Skeletal muscle satellite cell (primary cell): ENCODE measurements around the gene MADCAM1.

Source experiments
- H3K27me3 ChIP-seq: 2 replicates; pipeline ENCODE4 v1.7.0; 2013; ENCODE audit warnings: low read length; ENCODE audit not compliant: control insufficient read depth, insufficient read depth
- H3K36me3 ChIP-seq: 2 replicates; pipeline ENCODE4 v1.7.0; 2013; ENCODE audit warnings: mild to moderate bottlenecking, control low read depth, low read length; ENCODE audit not compliant: insufficient read depth
- H3K4me1 ChIP-seq: 2 replicates; pipeline ENCODE4 v1.7.0; 2013; ENCODE audit warnings: low read length; ENCODE audit not compliant: control insufficient read depth, insufficient read depth
- H3K4me2 ChIP-seq: 2 replicates; pipeline ENCODE4 v1.7.0; 2013; ENCODE audit warnings: mild to moderate bottlenecking, low read length
- H3K4me3 ChIP-seq: 2 replicates; pipeline ENCODE4 v1.7.0; 2013; ENCODE audit warnings: low read length
- H3K9ac ChIP-seq: 2 replicates; pipeline ENCODE4 v1.7.0; 2013; ENCODE audit warnings: mild to moderate bottlenecking, low read depth, low read length, moderate library complexity
- H3K9me3 ChIP-seq: replicated peaks from 2 replicates; pipeline ENCODE4 v1.7.0; 2013; ENCODE audit warnings: mild to moderate bottlenecking, control low read depth, low read length

The MADCAM1 gene

DNA sequence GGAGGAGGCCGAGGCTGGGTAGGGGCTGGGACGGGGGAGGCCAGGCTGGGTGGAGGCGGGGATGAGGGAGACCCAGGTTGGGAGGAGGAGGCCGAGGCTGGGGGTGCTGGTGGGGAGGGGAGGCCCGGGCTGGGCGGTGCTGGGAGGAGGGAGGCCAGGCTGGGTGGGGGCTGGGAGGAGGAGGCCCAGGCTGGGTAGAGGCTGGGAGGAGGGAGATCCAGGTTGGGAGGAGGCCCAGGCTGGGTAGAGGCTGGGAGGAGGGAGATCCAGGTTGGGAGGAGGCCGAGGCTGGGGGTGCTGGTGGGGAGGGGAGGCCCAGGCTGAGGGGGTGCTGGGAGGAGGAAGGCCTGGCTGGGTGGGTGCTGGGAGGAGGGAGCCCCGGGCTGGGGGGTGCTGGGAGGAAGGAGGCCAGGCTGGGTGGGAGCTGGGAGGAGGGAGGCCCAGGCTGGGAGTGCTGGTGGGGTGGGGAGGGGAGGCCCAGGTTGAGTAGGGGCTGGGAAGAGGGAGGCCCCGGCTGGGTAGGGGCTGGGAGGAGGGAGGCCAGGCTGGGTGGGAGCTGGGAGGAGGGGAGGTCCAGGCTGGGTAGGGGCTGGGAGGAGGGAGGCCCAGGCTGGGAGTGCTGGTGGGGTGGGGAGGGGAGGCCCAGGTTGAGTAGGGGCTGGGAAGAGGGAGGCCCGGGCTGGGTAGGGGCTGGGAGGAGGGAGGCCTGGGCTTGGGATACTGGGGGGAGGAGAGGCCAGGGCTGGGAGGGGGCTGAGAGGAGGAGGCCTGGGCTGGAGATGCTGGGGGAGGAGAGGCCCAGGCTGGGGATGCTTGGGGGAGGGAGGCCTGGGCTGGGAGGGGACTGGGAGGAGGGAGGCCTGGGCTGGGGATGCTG, 21.7 kb downstream of the MADCAM1 start:
- no peaks in the 10 kb centered on the region for H3K27me3 ChIP-seq
- no peak overlapping the region for H3K4me3 ChIP-seq
- no peaks in the 10 kb centered on the region for H3K4me1 ChIP-seq
- H3K36me3 ChIP-seq: peaks cover 13% of the 10 kb centered on the region
- H3K4me2 ChIP-seq: no peak overlapping the region
- H3K9ac ChIP-seq: no peak overlapping the region
- no peaks in the 10 kb centered on the region for H3K9me3 ChIP-seq

DNA sequence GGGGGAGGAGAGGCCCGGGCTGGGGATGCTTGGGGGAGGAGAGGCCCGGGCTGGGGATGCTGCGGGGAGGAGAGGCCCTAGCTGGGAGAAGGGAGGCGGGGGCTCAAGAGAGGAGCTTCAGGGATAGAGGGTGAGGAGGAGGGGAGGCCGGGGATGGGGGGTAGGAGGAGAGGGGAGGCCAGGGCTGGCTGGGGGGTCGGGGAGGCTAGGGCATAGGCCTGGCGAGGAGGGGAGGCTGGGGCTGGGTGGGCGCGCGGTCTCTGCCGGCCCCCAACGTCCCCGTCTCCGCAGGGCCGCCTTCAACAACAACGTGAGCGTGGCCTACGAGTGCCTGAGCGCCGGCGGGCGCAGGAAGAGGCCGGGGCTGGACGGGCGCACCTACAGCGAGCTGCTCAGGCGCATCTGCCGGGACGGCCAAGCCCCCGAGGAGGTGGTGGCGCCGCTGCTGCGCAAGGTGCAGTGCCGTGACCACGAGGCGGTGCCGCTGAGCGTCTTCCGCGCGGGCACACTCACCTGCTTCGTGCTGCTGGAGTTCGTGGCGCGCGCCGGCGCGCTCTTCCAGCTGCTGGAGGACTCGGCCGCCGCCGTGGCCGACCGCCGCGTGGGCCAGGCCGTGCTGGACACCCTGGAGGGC, 22.4 kb downstream of the MADCAM1 start:
- no peak overlapping the region for H3K9ac ChIP-seq
- H3K4me2 ChIP-seq: no peak overlapping the region
- H3K4me1 ChIP-seq: no peaks in the 10 kb centered on the region
- H3K27me3 ChIP-seq: no peaks in the 10 kb centered on the region
- no peaks in the 10 kb centered on the region for H3K9me3 ChIP-seq
- H3K36me3 ChIP-seq: peaks cover 8% of the 10 kb centered on the region
- no peak overlapping the region for H3K4me3 ChIP-seq

DNA sequence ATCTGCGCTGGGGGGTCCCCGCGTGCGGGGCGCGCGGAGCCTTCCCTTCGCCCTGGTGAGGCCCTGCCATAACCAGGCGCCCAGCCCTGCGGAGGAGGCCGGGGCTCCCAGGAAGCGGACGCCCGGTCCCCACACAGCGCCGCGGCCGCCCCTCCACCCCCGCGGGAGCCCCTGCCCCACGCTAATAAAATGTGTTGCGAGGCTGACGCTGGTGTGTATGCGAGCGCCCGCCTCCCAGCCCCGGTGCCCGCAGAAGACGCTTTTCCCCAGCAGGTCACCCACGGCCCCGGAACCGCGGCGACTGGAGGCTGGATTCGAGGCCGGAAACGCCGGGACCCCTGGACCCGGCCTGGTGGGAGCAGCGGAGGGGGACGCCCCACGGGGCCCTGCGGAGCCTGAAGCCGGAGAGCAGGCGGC, 23.2 kb downstream of the MADCAM1 start:
- no peak overlapping the region for H3K4me3 ChIP-seq

DNA sequence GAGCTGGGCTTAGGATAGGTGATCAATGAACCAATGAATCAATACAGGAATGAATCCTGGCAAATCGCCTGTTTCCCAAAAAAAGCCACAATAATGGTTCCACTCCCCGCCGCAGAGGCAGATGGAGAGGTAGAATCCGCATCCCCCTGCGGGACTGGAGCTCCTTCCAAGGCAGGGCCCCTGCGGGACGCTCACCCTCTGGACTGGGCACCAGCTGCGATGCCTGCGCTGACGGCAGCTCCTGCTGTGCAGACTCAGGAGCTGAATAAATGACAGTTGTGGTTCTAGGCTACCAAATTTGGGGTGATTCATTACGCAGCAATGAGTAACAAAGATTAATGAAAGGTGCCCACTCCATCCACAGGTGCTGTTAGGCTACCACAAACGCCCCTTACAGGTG, 26.4 kb downstream of the MADCAM1 start:
- Histone ChIP-seq H3K27me3 (peaks cover 2% of the 10 kb centered on the region), H3K4me2 (no peak overlapping the region), H3K4me3 (no peak overlapping the region), H3K36me3 (peaks cover 5% of the 10 kb centered on the region), H3K9ac (no peak overlapping the region), H3K4me1 (no peaks in the 10 kb centered on the region), H3K9me3 (no peaks in the 10 kb centered on the region)

More for the DNA sequence above, 23.2 kb downstream of the MADCAM1 start:
- no peaks in the 10 kb centered on the region for H3K9me3 ChIP-seq
- H3K4me1 ChIP-seq: no peaks in the 10 kb centered on the region
- H3K9ac ChIP-seq: no peak overlapping the region
- H3K4me2 ChIP-seq: no peak overlapping the region
- no peaks in the 10 kb centered on the region for H3K27me3 ChIP-seq
- peaks cover 5% of the 10 kb centered on the region for H3K36me3 ChIP-seq

GRCh38 chr19:524062-524674, 27.9 kb downstream of the MADCAM1 start:
- Histone ChIP-seq H3K9me3 (no peaks in the 10 kb centered on the region), H3K4me1 (no peaks in the 10 kb centered on the region), H3K27me3 (peaks cover 2% of the 10 kb centered on the region), H3K9ac (no peak overlapping the region), H3K4me3 (no peak overlapping the region), H3K4me2 (no peak overlapping the region), H3K36me3 (peaks cover 5% of the 10 kb centered on the region)

GRCh38 chr19:525029-525428, 28.7 kb downstream of the MADCAM1 start:
- no peaks in the 10 kb centered on the region for H3K4me1 ChIP-seq
- H3K4me2 ChIP-seq: no peak overlapping the region
- H3K4me3 ChIP-seq: no peak overlapping the region
- peaks cover 2% of the 10 kb centered on the region for H3K27me3 ChIP-seq
- H3K9ac ChIP-seq: no peak overlapping the region
- peaks cover under 1% of the 10 kb centered on the region for H3K36me3 ChIP-seq
- H3K9me3 ChIP-seq: no peaks in the 10 kb centered on the region

DNA sequence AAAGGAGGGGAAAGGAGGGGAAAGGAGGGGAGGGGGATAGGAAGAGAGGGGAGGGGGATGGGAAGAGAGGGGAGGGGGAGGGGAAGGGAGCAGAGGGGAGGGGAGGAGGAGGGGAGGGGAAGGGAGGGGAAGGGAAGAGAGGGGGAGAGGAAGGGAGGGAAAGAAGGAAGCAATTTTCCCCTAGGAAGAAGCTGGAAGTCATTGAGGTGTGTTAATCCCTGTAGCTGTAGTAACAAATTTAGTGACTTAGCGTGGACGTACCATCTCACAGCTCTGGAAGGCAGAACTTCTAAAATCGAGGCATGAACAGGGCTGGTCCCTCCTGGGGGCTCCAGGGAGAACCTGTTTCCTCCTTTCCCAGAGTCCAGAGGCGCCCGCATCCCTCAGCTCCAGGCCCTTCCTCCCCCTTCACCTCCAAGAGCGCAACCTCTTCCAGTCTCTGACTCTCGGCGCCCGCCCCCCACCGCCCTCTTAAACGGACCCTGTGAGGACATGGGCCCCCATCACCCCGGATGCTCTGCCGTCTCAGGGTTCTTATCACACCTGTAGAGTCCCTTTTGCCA, 29.7 kb downstream of the MADCAM1 start:
- Histone ChIP-seq H3K9me3 (no peaks in the 10 kb centered on the region), H3K4me3 (no peak overlapping the region), H3K27me3 (peaks cover 2% of the 10 kb centered on the region), H3K4me2 (no peak overlapping the region), H3K4me1 (no peaks in the 10 kb centered on the region), H3K9ac (no peak overlapping the region), H3K36me3 (no peaks in the 10 kb centered on the region)

DNA sequence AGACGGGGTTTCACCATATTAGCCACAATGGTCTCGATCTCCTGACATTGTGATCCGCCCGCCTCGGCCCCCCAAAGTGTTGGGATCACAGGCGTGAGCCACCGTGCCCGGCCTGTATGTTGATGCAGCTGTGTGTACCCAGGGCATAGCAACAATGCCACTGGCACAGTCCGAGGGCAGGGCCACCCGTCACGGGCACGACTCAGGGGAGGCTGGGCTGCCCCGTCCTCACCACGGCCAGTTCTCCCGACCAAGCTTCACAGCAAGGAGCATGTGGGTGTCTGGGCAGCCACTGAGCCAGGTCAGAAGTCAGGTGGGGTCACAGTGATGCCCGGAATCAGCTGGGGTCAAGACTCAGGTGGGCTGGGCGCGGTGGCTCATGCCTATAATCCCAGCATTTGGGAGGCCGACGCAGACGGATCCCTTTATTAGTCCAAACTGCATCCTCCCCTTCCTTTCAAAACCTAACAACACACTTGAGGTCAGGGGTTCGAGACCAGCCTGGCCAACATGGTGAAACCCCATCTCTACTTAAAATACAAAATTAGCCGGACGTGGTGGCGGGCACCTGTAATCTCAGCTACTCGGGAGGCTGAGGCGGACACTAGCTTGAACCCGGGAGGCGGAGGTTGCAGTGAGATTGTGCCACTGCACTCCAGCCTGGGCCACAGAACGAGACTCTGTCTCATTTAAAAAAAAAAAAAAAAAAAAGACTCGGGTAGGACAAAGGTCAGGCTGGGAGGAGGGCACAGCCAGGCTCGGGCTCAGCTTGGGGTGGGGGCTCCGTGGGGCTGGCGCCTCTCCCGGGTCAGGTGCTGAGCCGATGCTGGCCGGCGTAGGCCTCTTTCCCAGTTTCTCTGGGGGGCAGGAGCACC, 34.1 kb downstream of the MADCAM1 start:
- Histone ChIP-seq H3K9me3 (no peaks in the 10 kb centered on the region), H3K36me3 (no peaks in the 10 kb centered on the region), H3K4me2 (peak overlapping the region; percentile 88), H3K4me1 (peaks cover 25% of the 10 kb centered on the region), H3K27me3 (peaks cover 2% of the 10 kb centered on the region), H3K9ac (peak overlapping the region; percentile 97), H3K4me3 (peak overlapping the region; percentile 99)

- H3K27me3 ChIP-seq: peaks cover 2% of the 10 kb centered on the region
- peak overlapping the region; percentile 97 for H3K9ac ChIP-seq
- H3K36me3 ChIP-seq: peaks cover 4% of the 10 kb centered on the region
- peak overlapping the region; percentile 88 for H3K4me2 ChIP-seq
- H3K4me1 ChIP-seq: peaks cover 28% of the 10 kb centered on the region
- H3K9me3 ChIP-seq: no peaks in the 10 kb centered on the region
- H3K4me3 ChIP-seq: peak overlapping the region; percentile 99
Observed at GRCh38 chr19:531009-531752, 34.9 kb downstream of the MADCAM1 start.

GRCh38 chr19:531753-532560, 35.7 kb downstream of the MADCAM1 start, which contains the start of gene CDC34:
CDC34 (plus strand) TSS chr19:531760; CDS start chr19:531932, 172 bp downstream.
- no peaks in the 10 kb centered on the region for H3K27me3 ChIP-seq
- H3K9ac ChIP-seq: peak within 1 kb of the TSS; percentile 97
- peaks cover 28% of the 10 kb centered on the region for H3K4me1 ChIP-seq
- H3K9me3 ChIP-seq: no peaks in the 10 kb centered on the region
- peak within 1 kb of the TSS; percentile 99 for H3K4me3 ChIP-seq
- H3K4me2 ChIP-seq: peak within 1 kb of the TSS; percentile 97
- peaks cover 12% of the 10 kb centered on the region for H3K36me3 ChIP-seq
